K562 (cell line): ENCODE measurements around the gene GATAD2B. TPM values are rescaled to one million over a fixed set of nuclear protein-coding genes. Genes with fewer than 3 reads are reported as not detected.

Experiments
- ETV6 ChIP-seq, 3 experiments: fragments of 150-350 bp in 1 of 3; sonication (generic) in 1 of 3; formaldehyde crosslinking in 1 of 3; IDR thresholded peaks; 2 replicates each; pipeline versions ENCODE4 v1.6.1 to v1.8.0; 2014 to 2022; ENCODE audit warnings: borderline replicate concordance in 2 of 3, low read depth in 2 of 3, antibody characterized with exemption in 1 of 3, low read length in 1 of 3, mild to moderate bottlenecking in 1 of 3, missing genetic modification reagents in 1 of 3
- KAT2B ChIP-seq: IDR thresholded peaks from one replicate; pipeline ENCODE4 v1.6.1; 2012; ENCODE audit warnings: low read depth, mild to moderate bottlenecking, control low read depth, inconsistent platforms, low read length, moderate library complexity
- MBD2 ChIP-seq: sonication (generic); IDR thresholded peaks from 2 replicates; pipeline ENCODE4 v1.6.1; 2016; ENCODE audit warnings: low read depth, borderline replicate concordance
- MEF2A ChIP-seq: IDR thresholded peaks from 2 replicates; pipeline ENCODE4 v1.6.1; 2011; ENCODE audit warnings: low read depth, mild to moderate bottlenecking, low read length, moderate library complexity; ENCODE audit not compliant: control insufficient read depth
- PRDM10 ChIP-seq: fragments of 450-650 bp; IDR thresholded peaks from 2 replicates; pipeline ENCODE4 v1.6.1; 2018; ENCODE audit not compliant: partially characterized antibody
- PURB ChIP-seq: sonication (generic); formaldehyde crosslinking; IDR thresholded peaks from 2 replicates; pipeline ENCODE4 v1.9.0; 2021; ENCODE audit warnings: low read depth, mild to moderate bottlenecking, missing genetic modification reagents
- SAP30 ChIP-seq: fragments of 200-600 bp; sonication (generic); IDR thresholded peaks from 2 replicates; pipeline ENCODE4 v1.6.1; 2012; ENCODE audit warnings: borderline replicate concordance, low read depth, mild to moderate bottlenecking, moderate library complexity, low read length, control low read depth, inconsistent platforms; ENCODE audit not compliant: insufficient read depth, poor library complexity, severe bottlenecking
- TFAP4 ChIP-seq: sonication (generic); formaldehyde crosslinking; IDR thresholded peaks from 2 replicates; pipeline ENCODE4 v1.8.0; 2022; ENCODE audit warnings: missing genetic modification reagents, mild to moderate bottlenecking, moderate library complexity, borderline replicate concordance
- UBTF ChIP-seq, 2 experiments: IDR thresholded peaks; 2 replicates each; pipeline ENCODE4 v1.6.1; 2012; ENCODE audit warnings: improper control_type of control experiment in 2 of 2, low read depth in 2 of 2, low read length in 2 of 2, borderline replicate concordance in 1 of 2
- ZFP30 ChIP-seq: fragments of 250-450 bp; sonication (Bioruptor Pico); IDR thresholded peaks from 2 replicates; pipeline ENCODE4 v1.8.0; 2022; ENCODE audit warnings: moderate library complexity, mild to moderate bottlenecking, inconsistent platforms, borderline replicate concordance
- ZNF316 ChIP-seq: fragments of 450-650 bp; IDR thresholded peaks from 2 replicates; pipeline ENCODE4 v1.6.1; 2016
- polyA plus RNA-seq, 8 experiments: library from polyadenylated mRNA; depleted of rRNA in 4 of 8; stranded (reverse) in 5 of 8; unstranded in 3 of 8; fragments of >200 nt; fragmentation: Nextera tagmentation in 2 of 8; fragmentation: Illumina TruSeq in 1 of 8; extraction: Ambion mirVana in 2 of 8; extraction: Trizol in 1 of 8; gene quantifications; 2 replicates each; pipeline versions ENCODE4 v1.2.1 to v1.2.3, GENCODE V29; 2011 to 2014; ENCODE audit warnings: inconsistent platforms in 1 of 8, missing spikeins in 1 of 8
- total RNA-seq, 7 experiments: library from RNA; depleted of rRNA in 6 of 7; stranded (reverse); fragments of >200 nt in 6 of 7; fragmentation: Illumina TruSeq in 2 of 7; extraction: Trizol in 2 of 7; gene quantifications; 2 replicates each; pipeline versions ENCODE4 v1.2.1 to v1.2.3, GENCODE V29; 2011 to 2021; ENCODE audit warnings: low replicate concordance in 1 of 7

GATAD2B gene
- total and polyA plus RNA-seq, 9 of the 15 experiments (the other 6 are each of a cell fraction or from before 2014, with no cell fraction given) = 1.5 to 40.2 (median 4.9) TPM

DNA sequence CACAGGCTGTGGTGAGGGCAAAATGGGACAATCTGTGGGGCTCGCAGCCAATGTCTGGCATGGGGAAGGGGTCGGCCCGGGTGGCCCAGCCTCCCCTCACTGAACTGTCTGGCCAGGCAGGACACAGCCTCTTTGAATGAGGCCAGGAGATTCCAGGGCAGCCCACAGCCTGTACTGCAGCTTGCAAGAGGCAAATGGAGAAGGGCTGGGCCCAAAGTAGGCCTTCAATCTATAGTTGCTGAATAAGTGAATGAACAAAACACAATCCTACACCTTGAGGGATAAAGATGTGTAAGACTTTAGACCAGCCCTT is 124.3 kb downstream of the GATAD2B start (continued):
- TF ChIP-seq PRDM10 (no peak), MEF2A (no peak), PURB (CRISPR knock-in tag) (no peak), KAT2B (no peak), SAP30 (no peak), MBD2 (no peak), ETV6 (IDR thresholded peaks at IDR 0.05; ENCODE audit: borderline replicate concordance in 1 of 2, low read depth in 2 of 2, low read length in 1 of 2) (no peak), ETV6 (CRISPR knock-in tag; IDR thresholded peaks at IDR 0.05; ENCODE audit: borderline replicate concordance) (no peak), ZFP30 (CRISPR knock-in tag) (no peak), UBTF (IDR thresholded peaks at IDR 0.05; ENCODE audit: borderline replicate concordance in 1 of 2, low read depth in 2 of 2, low read length in 2 of 2) (no peak), TFAP4 (no peak), ZNF316 (no peak)
